HG02938 (cell line): ENCODE measurements around the gene DENND1C.
"Not testable (repeated sequence)": the region's sequence is repeated elsewhere in the genome, so short reads cannot be mapped to it uniquely, and the experiment has no call there.

Experiments used
- ATAC-seq: cut with Tn5 transposase; IDR thresholded peaks from one replicate; pipeline ENCODE4 v1.9.1; 2021; ENCODE audit warnings: mild to moderate bottlenecking, moderate library complexity; ENCODE audit not compliant: unreplicated experiment

DENND1C gene

GRCh38 chr19:6457958-6458694, 23.5 kb downstream of the DENND1C start:
- ATAC-seq = no peak

GRCh38 chr19:6455924-6456323, 25.7 kb downstream of the DENND1C start:
- no peak for ATAC-seq

GRCh38 chr19:6453951-6454565, 27.5 kb downstream of the DENND1C start:
- ATAC-seq = no peak

GRCh38 chr19:6452899-6453298, 28.7 kb downstream of the DENND1C start:
- ATAC-seq = no peak

- ATAC-seq = no peak
Measured at GRCh38 chr19:6452223-6452614, 29.4 kb downstream of the DENND1C start.

GRCh38 chr19:6451583-6452222, 29.9 kb downstream of the DENND1C start:
- ATAC-seq = no peak

GRCh38 chr19:6450166-6450565, 31.4 kb downstream of the DENND1C start:
- no peak for ATAC-seq

- ATAC-seq = no peak
Measured at GRCh38 chr19:6448045-6448444, 33.5 kb downstream of the DENND1C start.

GRCh38 chr19:6446452-6446851, 35.1 kb downstream of the DENND1C start:
- no peak for ATAC-seq

GRCh38 chr19:6443986-6444385, 37.6 kb downstream of the DENND1C start:
- ATAC-seq = no peak

- ATAC-seq = no peak
Measured at GRCh38 chr19:6442087-6442688, 39.4 kb downstream of the DENND1C start.

- ATAC-seq = no peak
Measured at GRCh38 chr19:6440905-6441304, 40.7 kb downstream of the DENND1C start.

- ATAC-seq = no peak
Measured at GRCh38 chr19:6439743-6440142, 41.8 kb downstream of the DENND1C start.

GRCh38 chr19:6433663-6434062, 47.9 kb downstream of the DENND1C start, which contains the start of gene SLC25A41:
SLC25A41 (minus strand) TSS chr19:6433763; CDS start chr19:6433693, 70 bp downstream.
- no peak for ATAC-seq

GRCh38 chr19:6433165-6433564, 48.4 kb downstream of the DENND1C start:
- no peak for ATAC-seq

- ATAC-seq = no peak
Measured at GRCh38 chr19:6431891-6432290, 49.7 kb downstream of the DENND1C start.

GRCh38 chr19:6429419-6430221, 52.0 kb downstream of the DENND1C start:
- no peak for ATAC-seq

GRCh38 chr19:6428692-6429418, 52.7 kb downstream of the DENND1C start:
- not testable (repeated sequence) for ATAC-seq

GRCh38 chr19:6427131-6427530, 54.5 kb downstream of the DENND1C start:
- ATAC-seq = no peak
